Epidermal melanocyte (primary cell): ENCODE data around the gene COP1.

Experiments used
- DNase-seq: peaks from one replicate; pipeline ENCODE4 v3.0.0; 2011; ENCODE audit warnings: low spot score; ENCODE audit not compliant: insufficient read length

Gene COP1

DNA sequence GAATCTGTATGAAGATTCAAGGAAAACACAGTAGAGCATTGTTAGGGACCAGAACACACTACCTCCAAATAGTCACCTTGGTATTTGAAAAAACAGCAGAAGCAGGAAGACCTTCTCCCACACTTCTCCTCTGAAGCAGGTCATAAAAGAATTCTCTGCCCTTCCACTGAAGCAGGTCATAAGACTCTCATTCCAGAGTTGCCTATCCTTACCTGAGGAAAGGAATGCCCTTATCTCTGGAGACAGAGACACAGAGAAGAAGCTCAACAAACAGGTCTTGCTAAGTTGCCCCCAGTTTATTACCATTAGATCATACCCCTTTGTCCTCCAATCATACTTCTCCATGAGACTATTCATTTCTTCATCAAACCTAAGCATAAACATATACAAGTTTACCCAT lies 237.9 kb downstream of the COP1 start:
- no peak for DNase-seq

DNA sequence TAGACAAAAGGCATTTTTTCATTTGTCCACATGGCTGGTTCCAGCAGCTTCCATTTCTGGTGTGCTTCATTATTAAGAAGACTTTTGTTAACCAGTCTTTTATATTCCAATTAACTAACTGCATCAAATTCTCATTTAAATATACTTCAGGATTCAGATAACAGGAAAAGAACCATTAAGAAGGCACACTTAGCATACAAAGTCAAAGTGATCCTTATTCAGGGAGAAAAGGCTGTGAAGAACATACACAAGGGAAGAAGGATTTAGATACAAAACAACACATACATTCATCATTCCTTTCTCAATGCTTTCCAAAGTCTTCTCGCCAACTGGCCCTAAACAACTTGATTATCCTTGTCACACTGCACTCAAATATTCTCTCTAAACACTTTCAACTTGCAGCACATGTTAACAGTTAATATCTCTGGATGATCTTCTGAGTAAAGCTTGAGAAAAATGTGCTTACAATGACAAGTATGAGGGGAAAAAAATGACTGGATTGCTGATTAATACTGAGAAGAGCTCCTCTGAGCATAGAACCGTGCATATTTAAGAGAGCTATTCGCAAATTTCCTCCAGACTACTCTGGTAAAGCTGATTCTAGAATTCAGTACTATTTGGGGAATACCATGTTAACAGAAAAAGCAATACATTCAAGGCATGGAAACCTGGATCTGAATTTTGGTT lies 238.5 kb downstream of the COP1 start:
- DNase-seq: no peak

DNA sequence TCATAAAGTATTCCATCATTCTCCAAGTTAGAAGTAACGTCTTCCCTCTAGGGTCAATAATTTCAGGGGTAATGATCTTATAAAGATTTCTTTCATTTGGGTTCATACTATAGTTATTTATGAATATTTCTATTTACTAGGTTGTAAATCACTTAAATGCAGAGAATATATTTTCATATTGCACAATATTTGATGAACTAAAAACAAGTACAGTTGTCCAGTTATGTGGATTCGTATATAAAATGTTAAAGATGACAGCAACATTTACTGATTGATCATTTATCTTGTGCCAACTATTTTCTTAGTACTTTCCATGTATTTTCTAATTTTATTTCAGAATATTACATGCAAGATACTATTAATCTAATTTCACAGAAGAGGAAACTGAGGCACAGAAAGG lies 243.3 kb downstream of the COP1 start:
- no peak for DNase-seq

DNA sequence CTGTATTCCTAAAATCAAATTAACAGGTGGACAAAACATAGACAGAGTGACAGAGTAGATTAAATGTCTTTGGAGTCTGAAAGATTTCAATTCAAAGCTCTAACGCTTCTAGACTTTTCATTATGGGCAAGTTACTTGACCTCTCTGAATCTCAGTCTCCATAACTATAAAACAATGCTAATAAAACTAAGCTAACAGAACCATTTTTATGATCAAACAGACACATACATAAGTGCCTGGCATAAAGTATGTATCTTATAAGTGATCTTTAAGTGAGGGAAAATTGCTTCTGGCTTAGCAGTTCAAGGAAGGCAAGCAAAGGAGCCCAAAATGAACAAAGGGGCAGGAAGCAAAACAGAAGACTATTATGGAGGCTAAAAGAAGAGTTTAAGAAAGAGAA lies 246.9 kb downstream of the COP1 start:
- no peak for DNase-seq

DNA sequence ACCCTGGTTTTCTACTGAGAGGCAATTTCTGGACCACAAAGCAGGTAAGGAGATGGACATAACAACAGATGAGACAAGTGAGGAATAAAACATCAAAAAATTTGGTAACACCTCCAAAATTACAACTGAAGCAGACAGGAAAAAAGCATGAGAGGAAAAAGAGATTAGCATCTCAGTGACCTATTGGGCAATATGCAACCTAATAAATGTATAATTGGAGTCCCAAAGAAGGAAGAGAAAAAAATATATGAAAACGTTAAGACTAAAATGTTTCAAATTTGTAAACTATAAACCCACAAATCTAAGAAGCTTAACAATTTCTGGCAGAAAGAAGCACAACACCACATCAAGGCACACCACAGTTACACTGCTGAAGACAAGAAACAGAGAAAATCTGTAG lies 255.5 kb downstream of the COP1 start:
- no peak for DNase-seq

DNA sequence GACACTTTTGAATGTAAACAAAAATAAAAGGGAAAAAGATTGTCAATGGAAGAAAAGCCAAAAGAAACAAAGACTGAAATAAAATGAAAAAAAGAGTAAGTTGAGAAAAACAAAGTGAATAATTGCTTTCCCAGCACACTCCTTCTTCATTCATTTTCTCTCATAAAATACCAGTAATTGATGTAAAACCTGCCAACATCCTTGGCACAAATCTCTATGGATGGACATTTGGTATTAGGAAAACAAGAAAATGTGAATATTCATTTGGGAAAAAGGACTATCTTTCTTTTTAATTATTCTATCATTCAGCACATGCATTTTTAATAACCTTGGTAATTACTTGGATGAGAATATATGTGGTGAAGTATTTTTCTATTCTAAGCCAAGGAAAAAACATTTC lies 259.3 kb downstream of the COP1 start:
- no peak for DNase-seq

DNA sequence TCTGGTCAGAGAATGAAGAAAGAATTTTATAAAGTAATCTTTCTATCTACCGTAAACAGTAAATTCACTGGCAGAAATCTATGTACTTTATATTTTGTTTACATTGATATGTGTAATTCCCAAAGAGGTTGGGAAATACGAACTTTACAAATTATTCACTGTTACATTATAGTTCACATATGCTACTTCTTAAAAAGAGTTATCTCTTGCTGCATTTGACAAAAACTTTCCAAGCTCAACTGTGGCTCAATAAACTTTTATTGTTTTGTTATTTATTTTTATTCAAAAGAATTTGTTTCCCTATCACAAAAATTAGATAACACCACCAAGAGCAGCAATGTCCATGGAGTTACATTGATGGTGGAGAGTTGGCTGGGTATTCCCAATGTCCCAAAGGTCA lies 262.5 kb downstream of the COP1 start:
- no peak for DNase-seq

DNA sequence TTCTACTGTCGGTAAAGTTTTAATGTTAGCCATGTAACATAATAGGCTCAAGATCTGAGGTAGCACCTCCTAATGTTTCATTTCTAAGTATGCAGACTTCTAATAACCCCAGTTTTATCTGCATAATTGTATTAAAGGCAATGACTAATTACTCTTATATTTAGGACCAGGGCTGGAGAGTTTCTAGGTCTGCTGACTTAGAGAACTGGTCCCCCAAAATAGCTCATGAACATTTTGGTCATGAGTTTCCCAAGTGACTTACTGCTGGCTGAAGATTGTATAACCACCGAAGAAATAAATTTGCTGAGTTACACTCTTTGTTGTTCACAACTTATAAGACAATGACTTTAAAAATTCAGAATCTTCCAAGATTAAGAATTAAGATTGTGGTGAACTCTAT lies 265.9 kb downstream of the COP1 start:
- no peak for DNase-seq

DNA sequence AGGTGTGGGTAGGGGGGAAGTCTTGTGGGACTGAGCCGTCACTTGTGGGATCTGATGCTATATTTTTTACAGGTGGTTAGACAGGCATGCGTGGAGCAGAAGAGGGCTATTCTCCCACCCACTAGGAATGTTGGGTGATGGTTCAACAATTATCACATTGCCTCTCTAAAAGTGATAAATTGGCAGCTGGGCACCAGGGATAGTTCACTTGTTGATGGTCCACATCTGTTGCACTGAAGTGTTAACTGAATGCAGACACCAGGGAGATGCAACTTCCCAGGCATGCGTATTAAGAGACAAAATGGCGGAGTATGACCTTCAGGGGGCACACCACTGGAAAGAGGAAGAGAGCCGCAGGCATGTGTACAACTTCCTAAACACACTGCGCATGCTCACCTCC lies 270.4 kb downstream of the COP1 start:
- DNase-seq: no peak

DNA sequence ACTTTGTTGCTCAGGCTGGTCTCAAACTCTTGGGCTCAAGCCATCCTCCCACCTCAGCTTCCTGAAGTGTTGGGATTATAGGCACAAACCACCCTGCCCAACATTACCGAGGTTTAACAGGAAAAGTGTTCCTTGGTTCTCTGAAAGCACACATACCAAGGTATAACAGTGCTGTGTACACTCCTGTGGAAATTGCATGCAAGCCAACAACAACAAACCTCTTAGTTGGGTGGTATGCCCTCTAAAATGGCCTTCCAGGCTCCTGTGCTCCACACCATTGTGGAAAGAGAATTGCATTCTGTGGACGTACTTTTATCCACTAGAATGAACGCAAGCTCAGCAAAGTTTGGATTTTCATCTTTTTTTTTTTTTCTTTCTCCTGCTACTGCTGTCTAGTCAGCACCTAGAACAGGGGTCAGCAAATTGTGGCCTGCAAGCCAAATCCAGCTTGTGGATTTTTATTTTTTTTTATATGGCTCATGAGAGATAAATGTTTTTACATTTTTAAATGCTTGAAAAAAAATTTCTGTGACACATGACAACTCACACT lies 271.4 kb downstream of the COP1 start:
- DNase-seq: no peak

DNA sequence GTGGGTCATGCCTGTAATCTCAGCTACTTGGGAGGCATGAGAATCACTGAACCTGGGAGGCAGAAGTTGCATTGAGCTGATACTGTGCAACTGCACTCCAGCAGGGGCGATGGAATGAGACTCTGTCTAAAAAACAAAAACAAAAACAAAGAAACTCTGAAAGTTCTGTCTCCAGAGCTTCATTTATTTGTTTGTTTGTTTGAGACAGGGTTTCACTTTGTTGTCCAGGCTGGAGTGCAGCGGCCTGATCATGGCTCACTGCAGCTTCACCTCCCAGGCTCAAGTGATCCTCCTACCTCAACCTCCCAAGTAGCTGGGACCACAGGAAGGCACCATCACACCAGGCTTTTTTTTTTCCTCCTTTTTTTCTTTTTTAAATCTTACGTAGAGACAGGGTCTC lies 271.9 kb downstream of the COP1 start:
- no peak for DNase-seq

DNA sequence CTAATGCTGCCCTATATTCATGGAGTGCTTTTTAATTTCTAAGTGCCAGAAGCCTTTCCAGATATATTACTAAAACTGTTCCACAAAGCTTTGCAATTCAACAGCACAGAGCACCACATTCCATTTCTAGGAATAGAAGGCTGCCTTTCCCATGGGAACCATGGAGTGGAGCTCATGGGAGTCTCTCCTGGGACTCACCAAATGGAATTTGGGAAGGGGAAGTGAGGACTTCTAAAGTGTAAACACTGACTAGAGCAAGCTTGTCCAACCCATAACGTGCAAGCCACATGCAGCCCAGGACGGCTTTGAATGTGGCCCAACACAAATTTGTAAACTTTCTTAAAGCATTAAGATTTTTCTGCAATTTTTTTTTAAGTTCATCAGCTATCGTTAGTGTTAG lies 273.3 kb downstream of the COP1 start:
- no peak for DNase-seq

DNA sequence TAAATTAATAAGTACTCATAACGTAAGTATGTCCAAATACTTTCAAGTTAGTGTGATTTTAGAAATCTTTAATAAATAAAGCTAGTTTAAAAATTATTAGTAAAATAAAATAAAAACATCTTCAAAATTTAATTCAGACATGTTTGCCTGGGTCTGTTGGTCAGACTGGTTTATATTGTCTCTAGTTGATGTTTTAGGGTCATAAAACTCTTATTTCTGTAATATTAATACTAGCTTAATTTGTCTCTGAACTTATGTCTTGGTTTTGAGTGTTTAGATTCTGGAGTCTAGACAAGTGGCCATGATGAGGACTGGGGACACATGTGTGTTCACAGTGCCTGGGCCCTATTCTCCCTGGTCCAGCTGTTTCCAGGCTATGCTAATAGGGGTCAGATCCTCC lies 279.1 kb downstream of the COP1 start:
- DNase-seq: no peak

DNA sequence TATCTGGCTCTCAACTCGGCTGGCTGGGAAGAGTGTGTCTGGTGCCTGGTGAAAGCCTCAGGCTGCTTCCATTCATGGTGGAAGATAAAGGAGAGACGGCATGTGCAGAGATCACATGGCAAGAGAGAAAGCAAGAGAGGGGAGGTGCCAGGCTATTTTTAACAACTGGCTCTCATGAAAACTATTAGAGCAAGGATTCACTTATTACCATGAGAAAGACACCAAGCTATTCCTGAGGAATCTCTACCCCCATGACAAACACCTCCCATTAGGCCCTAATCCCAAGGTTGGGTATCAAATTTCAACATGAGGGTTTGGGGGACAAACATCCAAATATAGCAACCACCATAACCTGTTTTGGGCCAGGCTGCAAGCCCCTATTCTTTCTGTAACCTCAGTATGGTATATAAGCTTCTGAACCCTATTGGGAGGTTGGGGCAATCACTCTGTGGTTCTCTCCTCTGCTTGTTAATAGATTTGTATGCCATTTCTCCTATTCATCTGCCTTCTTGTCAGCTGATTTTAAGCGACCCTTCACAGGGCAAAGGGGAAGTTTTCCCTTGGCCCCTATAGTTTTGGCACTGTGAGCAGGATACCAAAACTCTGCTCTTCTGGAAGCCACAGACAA lies 284.7 kb downstream of the COP1 start:
- DNase-seq: no peak

DNA sequence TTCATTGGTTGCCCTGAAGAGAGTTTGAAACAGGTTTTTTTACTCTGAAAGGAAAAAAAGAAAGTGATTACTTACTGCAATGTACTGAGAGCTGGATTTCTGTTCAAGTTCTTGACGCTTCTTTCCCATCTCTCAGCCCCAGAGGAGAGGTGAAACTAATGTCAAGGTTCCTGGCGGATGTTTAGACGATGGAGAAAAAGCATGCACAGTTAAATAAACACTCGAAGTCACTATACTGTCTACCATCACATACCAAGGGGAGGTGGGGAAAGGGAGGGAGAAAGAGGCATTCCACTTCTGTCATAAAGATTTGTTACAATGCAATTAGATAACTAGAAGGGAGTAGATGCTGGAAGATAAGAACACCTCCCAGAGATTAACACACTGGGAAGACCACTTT lies 286.7 kb downstream of the COP1 start:
- no peak for DNase-seq

DNA sequence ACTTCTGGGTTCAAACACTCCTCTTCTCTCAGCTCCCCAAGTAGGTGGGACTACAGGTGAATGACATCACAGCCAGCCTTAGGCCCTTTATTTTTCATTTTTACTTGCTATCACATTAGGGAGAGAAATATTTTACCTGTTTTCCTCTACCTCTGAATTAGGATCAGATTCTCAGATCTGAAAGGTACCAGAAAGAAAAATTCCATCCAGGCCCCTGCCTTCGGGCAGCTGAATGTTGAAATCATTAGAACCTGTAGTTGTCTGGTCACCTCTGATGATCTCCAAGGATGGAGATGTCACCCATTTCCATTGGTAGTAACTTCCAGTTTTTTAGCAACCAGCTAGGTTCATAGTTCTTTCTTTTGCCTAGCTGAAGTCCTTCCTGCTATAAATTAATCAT lies 288.1 kb downstream of the COP1 start:
- no peak for DNase-seq

DNA sequence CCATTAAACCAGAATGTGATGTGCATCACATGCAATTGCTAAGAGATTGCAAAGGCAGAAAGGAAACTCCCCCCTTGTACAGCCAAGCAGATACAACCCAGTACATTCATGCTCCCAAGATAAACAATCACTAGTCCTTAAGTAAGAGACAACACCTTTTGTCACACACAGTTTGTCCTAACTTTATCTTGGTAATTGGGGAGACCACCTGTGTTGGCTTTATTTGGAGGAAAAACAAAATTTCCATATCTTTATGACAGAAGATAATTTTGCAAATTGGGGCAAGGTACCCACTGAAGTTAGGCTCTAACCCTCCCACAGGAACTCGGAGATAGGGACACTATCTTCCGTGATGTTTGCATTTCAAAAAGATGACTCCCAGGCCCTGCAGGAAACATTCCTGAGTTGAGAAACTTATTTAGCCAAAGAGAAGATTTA lies 288.7 kb downstream of the COP1 start:
- DNase-seq: no peak

DNA sequence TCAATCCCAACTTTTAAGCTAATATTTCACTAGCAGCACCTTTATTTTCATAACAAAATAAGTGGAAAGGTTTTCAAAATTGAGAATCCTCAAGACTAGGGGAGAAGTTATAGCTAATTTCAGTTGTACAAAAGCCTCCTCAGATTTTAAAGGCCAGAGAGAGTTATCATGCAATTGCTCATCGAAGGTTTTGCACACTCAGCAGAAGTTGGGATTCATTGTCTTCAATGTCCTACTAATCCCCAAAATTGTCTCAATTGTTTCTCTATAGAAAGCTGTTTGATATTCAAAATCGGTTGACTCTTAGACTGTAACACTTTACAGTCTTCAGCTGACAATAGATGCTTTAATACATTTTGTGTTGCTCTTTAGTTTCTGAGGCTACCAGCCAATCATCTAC lies 293.0 kb downstream of the COP1 start:
- no peak for DNase-seq

DNA sequence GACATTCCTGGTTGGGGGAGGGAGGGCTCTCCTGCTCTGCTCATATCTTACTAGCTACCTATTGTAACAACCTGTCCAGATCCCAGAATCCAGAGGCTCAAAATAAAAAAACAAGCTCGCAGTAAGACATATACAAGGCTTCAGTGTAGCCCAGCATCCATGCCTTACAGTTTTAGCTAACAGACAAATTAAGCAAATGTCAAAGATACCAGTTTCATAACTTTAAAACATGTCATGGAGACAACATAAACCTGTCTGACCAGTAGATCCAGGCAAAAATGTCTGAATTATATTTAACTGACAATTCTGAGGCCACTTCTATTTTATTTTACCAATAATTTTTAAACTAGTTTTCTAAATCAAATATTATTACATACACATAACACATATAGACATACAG lies 295.9 kb downstream of the COP1 start:
- no peak for DNase-seq

DNA sequence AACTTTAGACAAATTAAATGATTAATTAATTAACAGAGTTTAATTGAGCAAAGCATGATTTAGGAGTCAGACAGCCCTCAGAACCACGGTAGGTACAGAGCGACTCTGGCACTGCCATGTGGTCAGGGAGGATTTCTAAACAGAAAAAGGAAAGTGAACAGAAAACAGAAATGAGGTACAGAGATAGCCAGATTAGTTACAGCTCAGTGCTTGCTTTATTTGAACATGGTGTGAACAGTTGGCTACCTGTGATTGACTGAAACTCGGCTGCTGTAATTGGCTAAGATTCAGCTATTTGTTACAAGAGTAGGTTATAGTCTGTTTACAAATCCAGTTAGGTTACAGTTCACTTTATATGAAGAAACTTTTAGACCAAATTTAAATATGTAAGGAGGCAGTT lies 300.7 kb downstream of the COP1 start:
- DNase-seq: no peak

DNA sequence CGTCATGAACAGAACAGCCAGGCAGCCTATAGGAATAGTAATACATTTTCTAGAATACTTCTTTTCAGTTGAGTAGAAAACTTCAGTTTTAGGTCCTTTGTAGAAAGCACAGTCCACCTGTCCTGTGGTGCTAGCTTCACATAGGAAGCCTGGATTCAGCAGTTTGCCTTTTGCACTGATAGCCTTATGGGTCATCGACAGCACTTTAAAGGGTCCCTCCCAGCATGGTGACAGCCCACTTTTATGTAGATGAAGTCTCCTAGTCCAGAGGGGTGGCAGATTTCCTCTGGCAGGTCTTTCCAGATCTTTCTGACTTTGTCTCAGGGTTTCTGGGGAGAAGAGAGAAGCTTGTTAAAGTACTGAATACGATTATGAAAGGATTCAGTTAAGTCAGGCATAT lies 302.3 kb downstream of the COP1 start:
- DNase-seq: no peak

DNA sequence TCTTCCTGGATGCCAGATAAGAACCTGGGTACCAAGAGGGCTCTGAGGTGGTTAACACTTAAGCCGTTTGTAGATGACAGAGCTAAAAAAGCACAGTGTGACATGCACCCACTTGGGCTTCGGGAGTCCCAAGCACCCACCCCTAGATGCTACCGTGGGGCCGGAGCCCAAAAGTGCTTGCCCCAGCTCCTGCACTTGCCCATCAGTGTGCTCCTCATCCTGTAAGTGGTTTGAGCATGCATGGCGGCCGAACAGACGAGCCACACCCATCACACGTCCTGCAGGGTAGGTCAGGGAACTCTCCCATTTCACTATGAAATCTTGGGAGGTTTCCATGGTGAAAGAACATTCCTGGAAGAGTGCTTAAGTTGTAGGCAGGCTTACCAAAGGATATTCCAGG lies 304.8 kb downstream of the COP1 start:
- no peak for DNase-seq
